Neutrophil (primary cell): Measurements from ENCODE around the gene SPIRE1.

Experiments used
- H3K27ac ChIP-seq: fragments of 200-600 bp; sonication (generic); 2 replicates; pipeline ENCODE4 v1.5.1; 2016; ENCODE audit warnings: mild to moderate bottlenecking, moderate library complexity
- H3K27me3 ChIP-seq: fragments of 200-600 bp; sonication (generic); 2 replicates; pipeline ENCODE4 v1.6.0; 2016; ENCODE audit warnings: mild to moderate bottlenecking
- H3K36me3 ChIP-seq: fragments of 200-600 bp; sonication (generic); 2 replicates; pipeline ENCODE4 v1.5.1; 2017
- H3K4me1 ChIP-seq, 2 experiments: fragments of 200-600 bp in 1 of 2; sonication (generic) in 1 of 2; 1 replicate in 1 of 2; 2 replicates in 1 of 2; pipeline versions ENCODE4 v1.5.1 to v1.6.1; 2013 to 2016; ENCODE audit warnings: low read depth in 1 of 2, low read length in 1 of 2, mild to moderate bottlenecking in 1 of 2, moderate library complexity in 1 of 2; ENCODE audit not compliant: control insufficient read depth in 1 of 2, insufficient read depth in 1 of 2
- H3K4me3 ChIP-seq, 2 experiments: fragments of 200-600 bp in 1 of 2; sonication (generic) in 1 of 2; 1 replicate in 1 of 2; 2 replicates in 1 of 2; pipeline ENCODE4 v1.5.1; 2013 to 2016; ENCODE audit warnings: low read depth in 1 of 2, low read length in 1 of 2, mild to moderate bottlenecking in 1 of 2, moderate library complexity in 1 of 2
- H3K9me3 ChIP-seq: fragments of 200-600 bp; sonication (generic); 2 replicates; pipeline ENCODE4 v1.5.1; 2016
- CTCF ChIP-seq: fragments of 200-600 bp; sonication (generic); IDR thresholded peaks from 2 replicates; pipeline ENCODE4 v1.5.1; 2016; ENCODE audit warnings: antibody characterized with exemption

The SPIRE1 gene

GRCh38 chr18:12428923-12429322 lies 229.0 kb downstream of the SPIRE1 start:
- TF ChIP-seq CTCF, result no peak
- H3K9me3 ChIP-seq, result no peaks in the 10 kb centered on the region
- H3K4me3 ChIP-seq, result no peak overlapping the region
- H3K4me1 ChIP-seq, result no peaks in the 10 kb centered on the region
- H3K36me3 ChIP-seq, result no peaks in the 10 kb centered on the region
- no peak overlapping the region for H3K27ac ChIP-seq
- no peaks in the 10 kb centered on the region for H3K27me3 ChIP-seq

DNA sequence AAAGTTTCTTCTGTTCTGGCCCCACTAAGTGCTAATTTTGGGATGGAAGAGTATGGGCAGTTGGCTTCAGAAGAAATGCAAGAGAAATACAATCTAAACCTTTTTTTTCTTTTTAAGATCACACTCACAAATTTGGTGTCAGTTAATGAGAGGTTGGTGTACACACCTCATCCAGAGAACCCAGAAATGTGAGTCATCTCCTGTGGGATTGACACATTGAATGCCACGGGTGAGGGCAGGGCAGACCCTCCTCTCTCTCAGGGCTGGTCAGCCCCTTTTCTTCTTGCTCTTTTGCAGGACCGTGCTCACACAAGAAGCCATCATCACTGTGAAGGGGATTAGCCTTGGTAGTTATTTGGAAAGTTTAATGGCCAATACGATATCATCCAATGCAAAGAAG lies 231.0 kb downstream of the SPIRE1 start:
- Histone ChIP-seq H3K9me3 (no peaks in the 10 kb centered on the region), H3K27me3 (peaks cover 9% of the 10 kb centered on the region), H3K4me1 (no peaks in the 10 kb centered on the region), H3K4me3 (no peak overlapping the region), H3K27ac (no peak overlapping the region), H3K36me3 (no peaks in the 10 kb centered on the region)
- TF ChIP-seq CTCF, result no peak

- peaks cover 9 to 16% of the 10 kb centered on the region in 2 experiments for H3K4me1 ChIP-seq
- H3K27ac ChIP-seq, result no peak overlapping the region
- H3K27me3 ChIP-seq, result peaks cover 36% of the 10 kb centered on the region
- no peak for TF ChIP-seq CTCF
- H3K4me3 ChIP-seq, result no peak overlapping the region
- H3K36me3 ChIP-seq, result no peaks in the 10 kb centered on the region
- no peaks in the 10 kb centered on the region for H3K9me3 ChIP-seq
Observed at GRCh38 chr18:12424252-12424651, 233.7 kb downstream of the SPIRE1 start.

DNA sequence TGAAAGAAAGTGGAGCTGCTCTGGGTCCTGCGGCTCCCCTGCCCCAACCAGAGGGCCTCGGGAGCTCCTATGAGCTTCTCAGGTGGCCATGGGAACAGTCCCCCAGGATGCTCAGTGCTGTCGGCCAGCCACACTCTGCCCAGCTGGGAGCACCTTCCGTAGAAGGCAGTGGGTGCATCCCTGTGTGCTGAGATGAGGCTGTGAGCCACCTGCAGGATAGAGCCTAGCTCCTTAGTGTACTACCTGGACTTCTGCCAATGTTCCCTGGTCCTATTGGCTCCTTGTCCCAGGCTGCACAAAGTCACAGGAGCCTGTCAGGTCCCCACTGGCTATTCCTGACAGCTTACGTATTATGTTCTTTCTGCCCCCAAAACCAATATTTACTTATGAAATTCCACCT lies 234.1 kb downstream of the SPIRE1 start:
- no peaks in the 10 kb centered on the region for H3K9me3 ChIP-seq
- peaks cover 38% of the 10 kb centered on the region for H3K27me3 ChIP-seq
- H3K4me1 ChIP-seq, result peaks cover 9 to 16% of the 10 kb centered on the region in 2 experiments
- H3K4me3 ChIP-seq, result no peak overlapping the region
- H3K27ac ChIP-seq, result no peak overlapping the region
- TF ChIP-seq CTCF, result no peak
- H3K36me3 ChIP-seq, result no peaks in the 10 kb centered on the region

GRCh38 chr18:12423393-12423792 lies 234.5 kb downstream of the SPIRE1 start:
- H3K27me3 ChIP-seq, result peaks cover 38% of the 10 kb centered on the region
- no peak overlapping the region for H3K4me3 ChIP-seq
- no peaks in the 10 kb centered on the region for H3K36me3 ChIP-seq
- TF ChIP-seq CTCF, result no peak
- no peaks in the 10 kb centered on the region for H3K9me3 ChIP-seq
- H3K4me1 ChIP-seq, result peaks cover 9 to 16% of the 10 kb centered on the region in 2 experiments
- no peak overlapping the region for H3K27ac ChIP-seq

- Histone ChIP-seq H3K4me3 (no peak overlapping the region), H3K27me3 (peaks cover 38% of the 10 kb centered on the region), H3K4me1 (peaks cover 9 to 16% of the 10 kb centered on the region in 2 experiments), H3K36me3 (no peaks in the 10 kb centered on the region), H3K9me3 (no peaks in the 10 kb centered on the region), H3K27ac (no peak overlapping the region)
- no peak for TF ChIP-seq CTCF
Observed at GRCh38 chr18:12422936-12423335, 235.0 kb downstream of the SPIRE1 start.
